Measurements from ENCODE around the gene CPNE2.
"Not testable (repeated sequence)": the region's sequence is repeated elsewhere in the genome, so short reads cannot be mapped to it uniquely, and the experiment has no call there.

The CPNE2 gene

GRCh38 chr16:57091975-57092785 lies at the start of gene CPNE2:
CPNE2 (plus strand) TSS chr16:57092583; CDS start chr16:57110743, 18,160 bp downstream.
- no peak for DNase-seq

DNA sequence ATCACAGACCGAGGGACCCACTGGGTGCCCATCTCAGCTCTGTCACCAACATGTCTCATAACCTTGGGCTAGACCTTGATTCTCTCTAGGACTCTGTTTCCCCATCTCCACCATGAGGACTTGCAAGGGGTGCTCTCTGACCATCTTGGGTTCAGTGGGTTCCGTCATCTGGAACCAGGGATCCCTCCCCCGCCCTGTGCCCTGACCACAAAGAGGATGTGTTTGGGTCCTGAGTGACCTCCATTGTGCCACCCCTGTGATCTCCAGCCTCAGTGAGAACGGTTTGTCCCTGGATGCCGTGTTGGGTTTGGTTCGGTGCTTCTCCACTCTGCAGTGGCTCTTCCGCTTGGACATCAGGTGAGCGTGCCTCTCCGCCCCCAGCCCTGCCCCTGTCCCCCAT lies 49.1 kb upstream of the CPNE2 start:
- no peak for DNase-seq

DNA sequence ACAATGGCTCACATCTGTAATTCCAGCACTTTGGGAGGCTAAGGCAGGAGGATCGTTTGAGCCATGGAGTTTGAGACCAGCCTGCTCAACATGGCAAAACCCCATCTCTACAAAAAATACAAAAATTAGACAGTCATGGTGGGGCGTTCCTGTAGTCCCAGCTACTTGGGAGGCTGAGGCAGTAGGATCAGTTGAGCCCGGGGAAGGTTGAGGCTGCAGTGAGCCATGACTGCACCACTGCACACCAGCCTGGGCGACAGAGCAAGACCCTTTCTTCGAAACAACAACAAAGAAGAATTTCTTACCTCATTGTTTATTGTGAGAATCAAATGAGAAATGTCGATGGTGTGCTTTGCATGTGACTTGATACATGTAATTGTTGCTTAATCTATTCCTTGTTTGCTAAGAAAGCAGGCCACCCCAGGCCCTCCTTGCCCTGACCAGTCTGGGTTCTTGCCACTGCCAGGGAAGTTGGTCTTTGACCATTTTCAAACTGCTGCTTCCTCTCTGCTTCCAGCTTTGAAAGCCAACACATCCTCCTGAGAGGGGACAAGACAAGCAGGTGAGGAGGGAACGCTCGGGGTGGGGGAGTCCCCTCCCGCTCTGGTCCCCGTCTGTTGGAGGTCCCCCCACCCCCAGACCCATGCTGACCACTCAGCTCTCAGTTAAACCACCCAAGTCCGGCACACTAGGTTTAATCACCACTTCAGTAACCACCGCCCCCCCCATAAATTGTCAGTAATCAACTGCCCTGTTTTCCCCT lies 47.3 kb upstream of the CPNE2 start:
- DNase-seq: no peak

DNA sequence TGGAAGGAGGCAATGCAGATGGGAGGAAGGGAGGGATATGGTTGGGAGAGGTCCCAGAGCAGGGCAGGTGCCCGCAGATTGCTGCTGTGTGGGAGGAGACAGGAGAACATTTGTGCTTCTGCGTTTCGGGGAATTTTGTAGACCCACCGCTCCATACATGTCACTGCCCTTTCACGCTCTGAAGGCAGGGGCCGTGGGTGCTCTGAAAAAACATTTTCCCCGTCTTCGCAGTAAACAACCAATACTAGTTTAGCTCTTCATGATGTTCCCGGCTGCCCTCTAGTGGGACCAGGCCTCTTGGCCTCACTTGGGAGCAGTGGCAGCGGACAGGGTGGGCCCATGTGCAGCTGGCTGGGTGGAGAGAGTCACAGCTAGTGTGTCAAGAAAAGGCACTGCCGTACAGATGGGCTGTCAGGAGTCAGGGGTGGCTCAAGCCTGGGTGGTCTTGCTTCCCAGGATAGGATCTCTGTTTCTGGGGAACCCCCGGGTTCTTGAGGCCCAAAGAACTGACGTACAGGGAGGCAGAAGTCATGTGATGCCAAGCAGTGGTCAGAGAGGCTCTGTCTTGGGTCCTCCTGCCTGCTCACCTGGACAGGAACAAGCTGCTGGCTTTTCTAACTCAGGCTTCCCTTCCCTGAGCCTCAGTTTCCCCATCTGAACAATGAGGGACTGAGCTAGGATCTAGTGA lies 46.5 kb upstream of the CPNE2 start:
- no peak for DNase-seq

DNA sequence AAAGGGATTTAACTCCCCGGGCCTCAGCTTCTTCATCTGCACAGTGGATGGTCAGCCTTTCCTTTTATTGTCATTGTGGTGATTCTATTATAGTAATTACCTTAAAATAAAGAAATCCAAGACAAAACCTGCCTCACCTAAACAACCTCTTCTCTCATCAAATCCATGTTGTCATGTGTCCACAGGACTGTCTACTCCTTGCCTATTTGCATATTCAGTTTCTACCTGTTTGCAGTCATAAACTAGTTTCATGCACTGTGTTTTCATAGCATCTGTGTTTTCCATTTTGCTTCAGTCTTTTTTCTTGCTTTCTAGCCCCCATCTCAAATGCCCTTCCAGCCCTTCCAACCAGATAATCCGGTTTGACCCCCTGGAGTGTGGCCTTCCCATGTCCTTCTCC lies 44.3 kb upstream of the CPNE2 start:
- no peak for DNase-seq

DNA sequence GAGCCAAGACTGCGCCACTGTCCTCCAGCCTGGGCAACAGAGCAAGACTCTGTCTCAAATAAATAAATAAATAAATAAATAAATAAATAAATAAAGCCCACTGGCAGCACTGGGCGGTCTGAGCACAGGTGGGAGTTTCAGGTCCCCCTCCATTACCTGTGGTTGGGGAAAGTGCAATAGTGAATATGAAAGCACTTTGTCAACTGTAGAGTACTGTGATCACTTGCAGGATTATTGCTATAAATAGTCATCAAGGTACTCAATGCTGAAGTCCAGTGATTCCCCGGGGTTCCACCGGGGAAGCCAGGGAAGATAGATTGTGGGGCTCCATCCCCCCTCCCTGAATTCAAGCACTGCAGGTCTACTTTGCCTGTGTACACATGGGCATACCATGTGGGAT lies 42.7 kb upstream of the CPNE2 start:
- DNase-seq: no peak

- no peak for DNase-seq
These were observed 40.6 kb upstream of the CPNE2 start for GRCh38 chr16:57051696-57052228.

GRCh38 chr16:57053206-57053605 lies 39.2 kb upstream of the CPNE2 start:
- DNase-seq: no peak

DNA sequence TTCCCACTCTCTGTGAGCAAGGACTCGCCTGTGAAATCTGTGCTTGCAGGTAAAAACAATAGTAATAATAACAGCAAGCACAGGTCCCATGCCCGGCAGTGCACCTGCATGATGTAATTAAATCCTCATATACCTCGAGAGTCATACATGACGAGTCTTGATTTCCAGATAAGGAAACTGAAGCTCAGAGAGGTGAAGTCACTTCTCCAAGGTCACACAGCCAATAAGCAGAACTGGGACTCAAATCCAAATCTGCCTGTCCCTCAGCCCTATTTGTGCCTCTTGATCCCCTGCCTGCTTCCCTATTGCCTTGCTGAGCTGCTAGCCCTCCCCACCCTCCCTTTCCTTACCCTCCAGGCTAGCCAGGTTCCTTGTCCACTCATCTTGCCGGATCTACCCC lies 38.0 kb upstream of the CPNE2 start:
- no peak for DNase-seq

DNA sequence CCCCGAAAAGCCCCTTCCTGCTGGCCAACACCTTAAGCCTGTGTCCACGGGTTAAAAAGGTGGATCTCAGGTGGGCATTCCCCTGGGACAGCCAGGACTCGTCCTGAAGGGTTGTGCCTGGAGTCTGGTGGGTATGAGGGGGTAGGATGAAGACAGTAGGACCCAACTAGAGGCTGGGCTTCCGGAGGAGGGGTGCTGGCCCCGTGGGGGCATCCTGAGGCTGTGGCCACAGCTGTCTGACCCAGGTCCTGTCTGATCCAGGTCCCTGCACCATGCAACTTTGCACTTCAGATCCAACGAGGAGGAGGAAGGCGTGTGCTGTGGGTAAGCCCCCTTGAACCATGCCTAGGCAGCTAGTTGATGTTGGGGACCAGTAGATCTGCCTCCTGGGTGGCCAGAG lies 37.6 kb upstream of the CPNE2 start:
- DNase-seq: no peak

DNA sequence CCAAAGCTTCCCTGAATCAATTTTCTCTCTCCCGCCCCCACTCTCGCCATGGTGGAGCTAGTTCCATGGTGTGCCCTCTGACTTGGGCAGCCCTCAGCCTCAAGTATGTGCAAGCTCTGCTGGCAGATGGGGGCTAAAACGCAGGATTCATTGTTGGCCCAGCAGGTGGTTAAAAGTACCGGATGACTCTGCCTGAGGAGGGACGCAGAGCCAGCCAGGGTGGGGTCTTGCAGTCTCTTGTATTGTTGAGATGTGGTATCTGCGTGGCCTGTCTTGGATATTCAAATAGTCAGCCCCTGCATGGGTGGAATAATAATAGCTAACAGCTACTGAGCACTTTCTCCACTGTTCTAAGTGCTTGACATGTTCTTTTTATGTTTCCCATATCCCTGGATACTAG lies 36.7 kb upstream of the CPNE2 start:
- DNase-seq: no peak

DNA sequence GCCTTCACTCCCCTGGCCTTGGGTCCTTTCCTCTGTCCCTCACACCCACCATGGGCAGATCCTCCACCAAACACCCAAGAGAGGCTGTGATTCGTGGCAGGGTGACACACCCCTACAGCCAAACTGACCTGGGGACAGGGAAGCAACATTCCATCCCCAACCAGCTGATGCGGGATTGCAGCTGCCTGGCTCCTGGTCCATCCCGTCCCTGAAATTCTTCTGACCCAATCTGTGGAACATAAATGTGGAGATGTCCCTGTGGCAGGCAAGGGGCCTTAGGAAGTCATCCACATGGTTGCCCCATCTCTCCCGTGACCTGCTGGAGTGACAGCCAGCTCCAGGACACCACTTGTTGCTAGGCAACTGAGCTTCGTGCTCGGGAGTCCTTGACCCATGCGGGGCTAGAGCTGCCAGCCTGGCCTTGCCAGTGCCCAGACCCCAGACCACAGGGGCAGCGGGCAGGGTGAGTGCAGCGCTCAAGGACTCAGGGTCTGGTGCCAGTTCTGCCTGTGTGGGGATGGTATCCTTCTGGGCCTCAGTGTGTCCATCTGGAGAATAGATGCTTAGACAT lies 34.0 kb upstream of the CPNE2 start:
- DNase-seq: no peak

GRCh38 chr16:57060323-57061083 lies 31.9 kb upstream of the CPNE2 start:
- DNase-seq: no peak

DNA sequence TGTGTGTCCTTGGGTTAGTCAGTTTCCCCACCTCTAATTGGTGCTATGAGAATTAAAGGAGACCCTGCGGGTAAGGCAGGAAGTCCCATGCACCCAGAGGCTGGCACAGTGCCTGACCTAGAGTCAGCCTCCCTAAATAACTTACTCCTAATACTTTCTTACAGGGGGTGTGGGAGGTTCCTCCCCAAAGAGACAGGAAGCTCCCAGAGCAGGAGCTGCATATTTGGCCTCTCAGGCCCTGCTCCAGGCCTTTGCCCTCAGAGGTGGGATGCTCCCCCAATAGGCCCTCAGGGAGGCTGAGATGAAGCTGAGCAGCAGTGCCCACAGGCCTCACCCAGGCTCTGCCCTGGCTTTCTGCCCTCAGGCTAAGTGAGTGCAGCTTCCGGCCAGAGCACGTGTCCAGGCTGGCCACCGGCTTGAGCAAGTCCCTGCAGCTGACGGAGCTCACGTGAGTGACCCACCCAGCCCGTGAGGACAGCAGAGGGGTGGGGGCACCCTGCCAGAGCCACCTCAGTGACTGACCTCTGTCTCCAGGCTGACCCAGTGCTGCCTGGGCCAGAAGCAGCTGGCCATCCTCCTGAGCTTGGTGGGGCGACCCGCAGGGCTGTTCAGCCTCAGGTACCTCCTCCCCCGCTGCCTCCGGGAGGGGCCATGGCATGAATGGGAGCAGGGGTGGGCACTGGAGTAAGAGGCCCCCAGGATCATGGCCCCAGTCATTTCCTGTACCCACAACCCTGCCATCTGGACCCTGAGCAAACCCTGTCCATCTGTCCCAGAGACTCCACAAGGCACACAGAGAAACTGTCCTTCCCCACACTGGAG lies 31.1 kb upstream of the CPNE2 start:
- no peak for DNase-seq

DNA sequence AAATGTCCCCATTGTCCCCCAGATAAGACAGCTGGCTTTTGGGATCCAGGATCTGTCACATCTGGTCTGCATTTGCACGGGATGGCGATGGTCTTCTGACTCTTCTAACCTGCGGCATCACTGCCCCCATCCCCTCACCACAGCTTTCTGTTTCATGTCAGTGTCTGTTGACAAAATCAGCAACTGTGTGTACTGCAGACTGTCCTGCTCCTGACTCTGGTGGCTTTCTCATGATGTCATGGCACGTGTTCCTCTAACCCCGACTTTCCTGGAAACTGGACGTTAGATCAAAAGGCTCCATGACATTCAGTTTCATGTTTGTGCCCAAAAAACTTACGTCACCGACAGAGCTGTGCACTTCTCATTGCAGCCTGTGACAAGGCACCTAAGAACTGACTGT lies 30.1 kb upstream of the CPNE2 start:
- no peak for DNase-seq

DNA sequence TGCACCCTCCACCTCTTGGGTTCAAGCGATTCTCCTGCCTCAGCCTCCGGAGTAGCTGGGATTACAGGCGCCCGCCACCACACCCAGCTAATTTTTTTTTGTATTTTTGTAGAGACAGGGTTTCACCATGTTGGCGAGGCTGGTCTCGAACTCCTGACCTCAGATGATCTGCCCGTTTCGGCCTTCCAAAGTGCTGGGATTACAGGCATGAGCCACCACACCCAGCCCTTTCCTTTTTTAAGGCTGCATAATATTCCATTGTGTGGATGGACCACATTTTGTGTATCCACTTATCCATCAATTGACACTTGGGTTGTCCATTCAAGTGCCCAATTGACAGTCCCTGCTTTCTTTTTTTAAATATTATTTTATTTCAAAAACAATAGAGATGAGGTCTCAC lies 29.2 kb upstream of the CPNE2 start:
- DNase-seq: not testable (repeated sequence)

DNA sequence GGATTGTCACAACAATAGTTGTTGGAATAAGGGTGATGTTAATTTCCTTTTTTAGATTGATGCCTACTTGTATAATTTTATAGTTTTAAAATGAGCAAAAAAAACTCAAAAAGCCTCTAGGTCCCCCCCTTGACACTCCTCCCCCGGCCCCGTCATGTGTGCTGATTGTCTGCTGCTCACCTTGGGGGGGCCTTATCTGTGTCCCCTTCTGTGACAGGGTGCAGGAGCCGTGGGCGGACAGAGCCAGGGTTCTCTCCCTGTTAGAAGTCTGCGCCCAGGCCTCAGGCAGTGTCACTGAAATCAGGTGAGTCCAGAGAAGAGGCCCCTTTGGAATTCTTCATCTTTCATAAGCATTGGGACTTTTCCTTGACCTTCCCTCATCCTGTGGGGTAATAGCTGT lies 27.4 kb upstream of the CPNE2 start:
- no peak for DNase-seq

GRCh38 chr16:57066625-57067024 lies 25.8 kb upstream of the CPNE2 start:
- no peak for DNase-seq

DNA sequence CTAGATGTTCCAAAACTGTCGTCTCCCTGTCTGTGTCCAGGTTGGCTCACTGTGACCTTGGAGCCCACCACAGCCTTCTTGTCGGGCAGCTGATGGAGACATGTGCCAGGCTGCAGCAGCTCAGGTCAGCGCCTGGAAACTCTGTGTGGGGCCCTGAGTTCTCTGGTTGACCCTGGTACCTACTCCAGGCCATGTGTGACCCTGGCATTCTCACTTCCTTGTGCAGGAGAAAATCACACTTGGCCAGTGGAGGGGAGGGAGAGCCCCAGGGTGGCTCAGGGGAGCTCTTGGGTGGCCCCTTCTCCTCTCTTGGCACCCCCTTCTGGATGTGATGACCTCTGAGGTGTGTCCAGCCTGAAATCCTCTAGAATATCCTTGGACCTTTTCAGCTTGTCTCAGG lies 25.0 kb upstream of the CPNE2 start:
- DNase-seq: no peak

DNA sequence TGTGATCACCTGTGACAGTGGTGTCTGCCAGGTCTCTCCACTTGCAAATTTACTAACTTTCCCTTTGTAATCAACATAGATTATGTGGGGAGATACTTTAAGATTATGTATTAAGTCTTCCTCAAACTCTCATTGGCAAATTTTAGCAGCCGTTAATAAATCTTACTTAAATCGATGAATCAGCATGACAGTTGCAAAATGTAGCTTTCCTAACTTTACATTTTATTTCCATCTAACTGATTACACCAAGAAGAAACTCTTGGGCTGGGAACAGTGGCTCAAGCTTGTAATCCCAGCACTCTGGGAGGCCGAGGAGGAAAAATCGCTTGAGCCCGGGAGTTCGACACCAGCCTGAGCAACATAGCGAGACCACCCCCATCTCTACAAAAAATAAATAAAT lies 23.3 kb upstream of the CPNE2 start:
- no peak for DNase-seq

GRCh38 chr16:57069635-57070370 lies 22.6 kb upstream of the CPNE2 start:
- DNase-seq: no peak
